ENCODE data around the gene EPB41L1.

DNA sequence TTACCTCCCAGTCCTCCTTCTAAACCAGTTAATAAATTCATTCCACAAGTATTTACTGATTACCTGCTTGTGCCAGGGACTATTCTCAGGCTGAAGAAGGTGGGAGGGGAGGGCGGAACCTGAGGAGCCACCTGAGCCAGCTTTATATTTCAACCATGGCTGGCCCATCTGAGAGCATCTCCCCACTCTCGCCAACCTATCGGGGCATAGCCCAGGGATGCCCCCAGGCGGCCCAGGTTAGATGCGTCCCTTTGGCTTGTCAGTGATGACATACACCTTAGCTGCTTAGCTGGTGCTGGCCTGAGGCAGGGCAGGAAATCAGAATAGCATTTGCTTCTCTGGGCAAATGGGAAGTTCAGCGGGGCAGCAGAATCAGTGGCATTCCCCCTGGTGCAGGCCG, 76.8 kb downstream of the EPB41L1 start:
- TF ChIP-seq, protein P1, sequence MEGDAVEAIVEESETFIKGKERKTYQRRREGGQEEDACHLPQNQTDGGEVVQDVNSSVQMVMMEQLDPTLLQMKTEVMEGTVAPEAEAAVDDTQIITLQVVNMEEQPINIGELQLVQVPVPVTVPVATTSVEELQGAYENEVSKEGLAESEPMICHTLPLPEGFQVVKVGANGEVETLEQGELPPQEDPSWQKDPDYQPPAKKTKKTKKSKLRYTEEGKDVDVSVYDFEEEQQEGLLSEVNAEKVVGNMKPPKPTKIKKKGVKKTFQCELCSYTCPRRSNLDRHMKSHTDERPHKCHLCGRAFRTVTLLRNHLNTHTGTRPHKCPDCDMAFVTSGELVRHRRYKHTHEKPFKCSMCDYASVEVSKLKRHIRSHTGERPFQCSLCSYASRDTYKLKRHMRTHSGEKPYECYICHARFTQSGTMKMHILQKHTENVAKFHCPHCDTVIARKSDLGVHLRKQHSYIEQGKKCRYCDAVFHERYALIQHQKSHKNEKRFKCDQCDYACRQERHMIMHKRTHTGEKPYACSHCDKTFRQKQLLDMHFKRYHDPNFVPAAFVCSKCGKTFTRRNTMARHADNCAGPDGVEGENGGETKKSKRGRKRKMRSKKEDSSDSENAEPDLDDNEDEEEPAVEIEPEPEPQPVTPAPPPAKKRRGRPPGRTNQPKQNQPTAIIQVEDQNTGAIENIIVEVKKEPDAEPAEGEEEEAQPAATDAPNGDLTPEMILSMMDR (IDR thresholded peaks at IDR 0.05), result no peak
- TF ChIP-seq EZH2 (IDR thresholded peaks at IDR 0.05), result no peak
- no peak for TF ChIP-seq EZH2phosphoT487 (IDR thresholded peaks at IDR 0.05)
